HL-60 (cell line): ENCODE measurements around the gene FGFR2.

Experiments
- CTCF ChIP-seq: IDR thresholded peaks from one replicate; pipeline ENCODE4 v1.5.1; 2011; ENCODE audit warnings: low read length, control low read depth, inconsistent platforms; ENCODE audit not compliant: insufficient read depth
- POLR2AphosphoS5 ChIP-seq: IDR thresholded peaks from 2 replicates; pipeline ENCODE4 v1.6.1; 2012; ENCODE audit warnings: low read depth

GRCh38 chr10:121599947-121600346 is 1.7 kb upstream of the FGFR2 start:
- TF ChIP-seq CTCF (no peak), POLR2AphosphoS5 (no peak)
